NCI-H446 (cell line): ENCODE measurements around the gene FOXP1.
A peak's percentile ranks its signal among the peaks of the same experiment; 100 is the strongest.

Experiments
- DNase-seq, 2 experiments: peaks; one replicate each; lab custom pipeline; 2025; lab: John Stamatoyannopoulos, UW

The FOXP1 gene

GRCh38 chr3:71077070-71077469 is 506.5 kb downstream of the FOXP1 start:
- DNase-seq, result no peak

DNA sequence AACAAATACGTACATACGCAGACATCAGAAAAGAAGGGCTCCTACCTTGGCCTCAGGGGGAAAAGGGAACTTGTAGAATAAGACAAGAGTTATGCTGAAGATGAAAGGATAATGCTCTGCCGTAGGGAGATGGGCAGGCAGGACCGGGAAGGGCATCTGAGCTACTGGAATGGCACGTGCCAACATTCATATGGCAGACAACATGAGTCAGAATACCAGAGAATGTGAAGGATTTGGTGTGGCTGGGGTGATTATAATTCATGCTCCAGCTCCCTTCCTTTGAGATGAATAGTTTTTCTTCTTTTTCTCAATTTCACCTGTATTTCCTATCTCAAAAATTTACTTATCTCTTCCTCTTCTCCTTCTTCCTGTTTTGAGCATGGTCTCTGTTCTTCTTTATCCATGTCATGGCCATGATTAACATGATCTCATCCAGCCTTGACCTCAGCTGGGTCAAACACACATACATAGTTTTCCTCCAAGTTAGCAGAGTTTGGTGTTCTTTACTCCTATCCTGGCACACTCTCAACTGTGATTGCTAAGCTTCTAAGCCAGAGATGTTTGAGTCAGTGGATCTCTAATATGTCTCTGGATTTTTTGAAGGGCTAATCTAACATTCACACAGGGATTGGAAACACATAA is 507.0 kb downstream of the FOXP1 start:
- no peak for DNase-seq

DNA sequence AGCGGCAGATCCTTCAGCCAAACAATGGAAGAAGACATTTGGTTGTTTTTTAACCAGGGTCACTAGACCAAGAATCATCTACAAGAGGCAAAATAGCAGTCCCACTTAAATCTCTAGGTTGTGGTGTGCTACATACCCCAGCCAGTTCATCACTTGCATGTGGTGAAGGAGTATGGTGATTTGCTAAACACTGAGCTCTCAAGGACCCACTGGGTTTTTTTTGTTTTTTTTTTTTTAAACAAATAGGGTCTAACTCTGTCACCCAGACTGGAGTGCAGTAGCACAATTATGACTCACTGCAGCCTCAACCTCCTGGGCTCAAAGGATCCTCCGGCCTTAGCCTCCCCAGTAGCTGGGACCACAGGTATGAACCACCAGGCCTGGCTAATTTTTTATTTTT is 508.0 kb downstream of the FOXP1 start:
- DNase-seq, result no peak

DNA sequence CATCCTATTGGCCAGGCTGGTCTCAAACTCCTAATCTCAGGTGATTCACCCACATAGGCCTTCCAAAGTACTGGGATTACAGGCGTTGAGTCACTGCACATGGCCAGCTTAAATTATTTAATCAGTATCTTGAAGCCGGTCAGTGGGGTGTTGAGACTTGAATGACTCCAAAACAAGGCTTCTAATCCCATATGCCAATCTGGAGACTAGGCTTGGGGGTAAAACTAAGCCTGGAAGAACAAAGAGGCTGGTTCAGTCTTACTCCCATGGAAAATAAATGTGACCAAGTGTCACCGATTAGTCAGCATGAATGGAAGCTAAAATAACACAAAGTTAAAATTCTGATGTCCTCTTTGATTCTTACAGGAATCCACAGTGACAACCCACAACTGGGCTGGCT is 509.1 kb downstream of the FOXP1 start:
- no peak for DNase-seq

- no peak for DNase-seq
These were observed 510.5 kb downstream of the FOXP1 start for GRCh38 chr3:71072986-71073385.

GRCh38 chr3:71072287-71072686 is 511.2 kb downstream of the FOXP1 start:
- DNase-seq, result no peak

GRCh38 chr3:71070497-71071463 is 512.7 kb downstream of the FOXP1 start:
- no peak for DNase-seq

GRCh38 chr3:71069797-71070196 is 513.7 kb downstream of the FOXP1 start:
- DNase-seq, result peak in 1 of 2 experiments; percentile 31

DNA sequence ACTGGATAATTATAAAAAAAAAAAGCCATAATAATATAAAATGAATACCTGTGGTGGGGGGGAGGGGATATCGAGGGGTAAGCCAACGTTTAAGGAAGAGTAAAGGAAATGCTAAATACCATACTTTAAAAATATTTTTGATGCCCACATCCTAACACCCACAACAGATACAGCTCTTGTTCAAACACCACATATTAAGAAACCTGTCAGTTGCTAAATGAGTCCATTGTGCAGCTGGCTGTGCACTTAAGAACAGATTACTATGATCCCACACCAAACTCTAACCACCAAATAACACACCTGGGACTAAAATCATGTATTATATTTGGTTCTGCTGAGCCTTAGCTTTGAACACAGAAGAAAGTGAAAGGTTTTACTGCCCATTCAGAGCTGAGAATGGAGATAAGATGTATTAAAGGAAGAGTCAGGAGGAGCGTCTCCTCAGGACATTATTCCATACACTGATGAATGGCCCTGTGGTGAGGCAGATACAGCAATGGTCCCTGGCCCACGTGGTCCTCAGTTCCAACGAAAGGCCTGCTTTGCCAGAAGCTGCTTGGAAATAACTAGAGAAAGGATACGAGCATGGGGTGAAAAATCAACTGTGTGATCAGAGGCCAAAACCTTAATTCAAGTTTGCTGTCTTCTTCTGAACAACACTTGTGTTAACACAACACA is 515.4 kb downstream of the FOXP1 start:
- no peak for DNase-seq

- no peak for DNase-seq
These were observed 516.7 kb downstream of the FOXP1 start for GRCh38 chr3:71066849-71067261.

GRCh38 chr3:71066356-71066755 is 517.2 kb downstream of the FOXP1 start:
- no peak for DNase-seq

DNA sequence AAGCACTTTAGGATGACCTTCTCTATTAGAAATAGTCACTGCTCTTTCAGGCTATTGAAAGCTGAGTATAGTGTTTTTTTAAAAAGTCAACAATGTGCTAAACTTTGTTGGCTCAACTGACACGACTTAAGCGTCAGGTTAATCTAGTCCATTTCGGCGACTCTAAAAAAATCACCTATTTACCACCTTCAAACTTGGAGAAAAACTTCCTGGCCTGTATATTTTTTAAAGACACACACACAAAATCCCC is 517.8 kb downstream of the FOXP1 start:
- DNase-seq, result no peak

DNA sequence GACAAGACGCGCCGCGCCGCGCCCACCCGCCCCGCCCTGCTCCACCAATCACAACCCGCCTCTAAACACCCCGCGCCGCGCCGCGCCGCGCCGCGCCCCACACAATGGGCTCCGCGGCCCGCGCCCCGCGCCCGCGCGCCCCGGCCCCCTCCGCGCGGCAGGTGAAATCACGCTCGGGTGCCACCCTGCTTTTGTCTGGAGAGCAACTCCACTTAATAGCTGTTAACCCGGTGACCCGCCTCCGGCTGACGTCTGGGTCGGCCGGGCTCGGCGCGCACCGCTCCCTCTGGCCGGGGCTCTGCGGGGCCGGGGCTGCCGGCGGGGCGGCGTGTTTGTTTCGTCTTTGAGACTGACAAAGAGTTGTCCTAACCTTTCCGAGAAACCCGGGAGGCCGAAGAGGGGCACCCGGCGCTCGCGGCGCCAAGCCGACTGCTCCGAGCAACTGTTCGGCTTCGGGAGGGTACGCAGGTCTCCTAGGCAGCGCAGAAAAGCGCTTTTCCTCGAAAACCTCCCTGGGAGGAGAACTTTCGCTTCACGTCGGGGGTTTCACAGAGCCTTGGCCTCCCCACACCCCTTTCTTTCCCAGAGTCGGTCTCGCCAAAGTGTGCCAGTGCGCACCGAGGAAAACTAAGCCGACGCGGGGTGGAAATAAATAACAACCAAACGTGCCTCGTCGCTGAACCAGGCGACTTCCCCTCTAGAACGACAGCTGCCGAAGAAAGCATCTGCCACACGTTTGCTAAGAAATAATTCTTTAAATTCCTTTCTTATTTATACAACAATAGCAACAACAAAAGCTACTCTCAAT is 518.4 kb downstream of the FOXP1 start:
- peak in 1 of 2 experiments; percentile 26 for DNase-seq

DNA sequence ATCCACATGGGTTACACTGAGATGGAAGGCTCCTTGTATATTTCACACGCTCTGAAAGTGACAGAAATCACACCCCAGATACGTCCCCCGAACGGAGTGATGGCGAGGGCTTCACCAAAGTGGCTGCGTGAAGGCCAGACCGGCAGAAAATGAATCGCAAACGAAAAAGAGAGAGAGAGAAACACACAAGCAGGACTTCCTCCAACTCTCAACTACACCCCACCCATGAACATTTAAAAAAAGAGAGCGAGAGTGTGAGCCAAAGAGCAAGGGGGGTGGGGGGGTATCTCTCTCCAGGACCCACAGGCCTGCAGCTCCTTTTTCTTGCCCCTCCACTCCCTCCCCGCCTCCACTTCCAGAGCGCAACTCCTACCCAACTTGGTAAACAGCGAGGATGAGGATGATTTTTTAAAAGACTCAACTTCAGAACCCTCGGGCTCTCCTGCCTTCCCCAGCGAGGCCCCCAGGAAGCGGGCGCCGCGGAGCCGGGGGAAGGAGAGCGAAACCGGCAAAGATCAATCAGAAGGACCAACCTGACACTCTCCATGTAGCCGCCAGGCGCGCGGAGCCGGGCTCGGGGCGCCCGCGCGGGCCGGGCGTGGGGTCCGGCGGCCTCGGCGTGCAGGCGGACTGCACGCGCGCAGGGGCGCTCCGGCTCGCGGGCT is 519.1 kb downstream of the FOXP1 start:
- peak in 1 of 2 experiments; percentile 43 for DNase-seq

- peak in 1 of 2 experiments; percentile 19 for DNase-seq
These were observed 519.7 kb downstream of the FOXP1 start for GRCh38 chr3:71063773-71064290.

- DNase-seq, result no peak
These were observed 520.4 kb downstream of the FOXP1 start for GRCh38 chr3:71062952-71063772.

- no peak for DNase-seq
These were observed 521.2 kb downstream of the FOXP1 start for GRCh38 chr3:71062037-71062932.

GRCh38 chr3:71061581-71061980 is 521.9 kb downstream of the FOXP1 start:
- no peak for DNase-seq

DNA sequence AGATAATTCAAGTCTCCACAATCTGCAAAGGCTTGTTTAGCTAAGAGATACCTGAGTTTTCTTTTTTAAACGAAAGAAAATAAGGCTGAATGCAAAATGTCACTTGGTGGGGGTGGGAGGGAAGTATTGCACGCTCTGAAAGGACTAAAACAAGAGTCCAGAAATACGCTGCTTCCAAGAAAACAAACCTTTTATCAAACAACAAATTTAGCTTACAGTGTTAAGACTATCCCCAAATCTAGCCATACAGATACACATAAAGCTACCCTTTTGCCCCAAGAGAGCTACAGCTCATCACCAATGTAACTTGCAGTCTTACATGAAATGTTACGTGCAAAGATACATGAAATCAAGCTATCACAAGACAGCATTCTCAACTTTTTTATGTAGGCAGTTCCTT is 522.5 kb downstream of the FOXP1 start:
- no peak for DNase-seq
